HG03064 (cell line): ENCODE measurements around the gene NBAS.
"Not testable (repeated sequence)": the region's sequence is repeated elsewhere in the genome, so short reads cannot be mapped to it uniquely, and the experiment has no call there.

Experiments used
- ATAC-seq: cut with Tn5 transposase; IDR thresholded peaks from one replicate; pipeline ENCODE4 v1.9.1; 2021; ENCODE audit warnings: low read depth; ENCODE audit not compliant: unreplicated experiment

Gene NBAS

DNA sequence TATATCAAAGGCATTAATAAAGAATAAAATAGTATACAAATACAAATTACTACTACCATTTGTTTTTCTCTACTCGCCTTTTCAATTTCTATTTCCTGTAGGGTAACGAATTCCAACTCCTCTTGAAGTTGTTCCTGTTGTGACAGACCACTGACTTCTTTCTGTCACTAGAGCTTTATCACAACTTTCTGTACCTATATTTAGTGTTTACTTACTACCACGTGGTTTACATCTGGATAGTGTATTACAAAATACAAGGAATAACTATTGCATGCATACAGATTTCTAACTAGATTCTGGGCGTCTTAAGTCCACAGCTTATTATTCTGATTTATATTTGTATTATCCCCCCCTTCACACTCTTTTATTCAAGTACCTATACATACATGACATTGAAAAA, 22.3 kb downstream of the NBAS start:
- no peak for ATAC-seq

DNA sequence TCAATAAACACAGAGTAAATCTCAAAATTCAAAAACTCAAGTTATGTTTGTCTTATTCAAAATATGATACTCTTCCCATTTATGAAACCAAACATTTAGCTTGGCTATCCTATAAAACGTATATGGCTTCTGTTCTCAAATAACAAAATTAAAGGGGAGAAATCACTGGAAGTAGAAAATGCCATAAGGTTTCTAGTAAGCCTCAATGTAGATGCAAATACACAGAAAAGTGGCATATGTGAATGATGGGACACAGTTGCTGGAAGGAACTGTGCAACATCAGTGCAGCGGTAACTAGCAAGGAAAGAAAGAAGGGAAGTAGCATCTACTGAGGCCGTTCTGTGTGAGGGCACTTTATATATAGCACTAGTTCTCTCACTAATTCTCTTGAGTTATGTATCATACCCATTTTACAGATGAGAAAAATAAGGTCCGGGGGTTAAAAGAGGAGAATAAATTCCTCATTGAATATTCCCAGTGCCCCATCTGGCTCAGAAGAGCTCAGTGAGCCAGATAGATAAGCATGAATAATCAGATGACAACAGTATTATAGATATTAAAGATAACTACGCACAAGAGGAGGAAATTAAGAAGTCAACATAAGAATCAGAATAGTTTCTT, 27.2 kb downstream of the NBAS start:
- ATAC-seq: no peak

DNA sequence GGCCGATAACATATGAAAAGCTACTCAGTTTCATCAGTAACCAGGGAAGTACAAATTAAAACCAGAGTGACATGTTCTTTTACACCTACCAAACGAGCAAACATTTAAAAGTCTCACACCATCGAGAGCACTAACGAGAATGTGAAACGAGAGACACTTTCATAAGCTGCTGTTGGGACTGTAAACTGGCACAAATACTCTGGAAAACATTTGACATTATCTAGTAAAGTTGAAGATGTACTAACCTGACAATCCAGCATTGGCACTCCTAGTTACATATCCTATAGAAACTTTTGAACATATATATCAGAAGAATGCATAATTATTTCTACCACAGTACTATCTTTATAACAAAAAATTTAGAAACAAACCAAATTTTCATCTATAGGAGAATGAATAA, 28.1 kb downstream of the NBAS start:
- ATAC-seq: no peak

DNA sequence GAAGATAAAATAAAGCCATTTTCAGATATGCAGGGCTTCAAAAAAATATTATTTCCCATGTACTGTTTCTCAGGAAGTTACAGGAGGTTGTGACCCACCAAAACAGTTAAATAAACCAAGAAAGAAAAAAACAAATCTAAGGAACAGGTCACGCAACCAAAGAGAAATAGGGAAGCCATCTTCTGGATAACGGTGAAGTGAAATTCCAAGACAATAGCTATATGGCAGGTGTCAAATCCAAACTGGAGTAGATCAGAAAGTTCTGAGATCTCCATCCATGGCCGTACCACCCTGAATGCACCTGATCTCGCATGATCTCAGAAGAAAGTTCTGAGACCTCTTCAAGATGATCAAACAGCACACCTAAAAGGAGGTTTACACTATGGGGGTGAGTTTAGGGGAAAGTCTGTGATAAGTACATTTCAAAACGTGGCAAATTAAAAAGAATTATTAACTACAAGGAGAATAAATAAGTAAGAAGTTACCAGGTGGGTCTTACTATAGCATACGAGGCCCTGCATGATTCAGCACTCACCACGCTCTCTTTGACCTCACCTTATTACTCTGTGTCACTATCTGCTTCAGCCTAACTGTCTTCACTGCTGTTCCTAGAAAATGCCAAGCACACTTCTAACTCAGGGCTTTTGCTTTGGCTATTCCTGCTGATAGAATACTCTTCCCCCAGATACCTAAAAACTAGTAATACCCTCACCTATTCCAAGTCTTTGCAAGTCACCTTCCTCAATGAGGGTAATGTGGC, 29.9 kb downstream of the NBAS start:
- no peak for ATAC-seq

DNA sequence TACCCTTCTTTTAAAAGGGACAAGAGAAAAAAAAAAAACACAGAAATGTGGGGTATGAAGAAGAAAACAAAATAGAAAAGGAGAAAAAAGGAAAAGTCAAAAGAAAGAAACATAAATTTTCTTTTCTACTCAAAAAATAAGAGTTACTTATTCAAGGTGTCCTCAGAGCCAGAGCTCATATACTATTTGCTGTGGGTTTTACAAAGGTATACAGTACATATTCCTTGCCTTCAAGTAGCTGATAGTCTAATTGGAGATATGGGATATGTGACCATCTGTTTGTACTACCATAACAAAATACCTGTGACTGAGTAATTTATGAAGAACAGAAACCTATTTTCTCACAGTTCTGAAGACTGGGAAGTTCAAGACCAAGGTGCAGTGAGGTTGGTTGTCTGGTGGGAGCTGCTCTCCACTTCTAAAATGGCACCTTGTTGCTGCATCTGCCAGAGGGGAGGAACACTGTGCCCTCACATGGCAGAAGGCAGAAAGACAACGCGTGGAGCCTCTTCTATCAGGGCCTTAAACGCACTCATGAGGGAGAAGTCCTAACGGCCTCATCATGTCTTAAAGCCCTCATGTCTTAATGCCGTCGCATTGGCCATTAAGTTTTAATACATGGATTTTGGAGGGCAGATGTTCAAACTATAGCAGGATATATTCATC, 33.9 kb downstream of the NBAS start:
- ATAC-seq: no peak

DNA sequence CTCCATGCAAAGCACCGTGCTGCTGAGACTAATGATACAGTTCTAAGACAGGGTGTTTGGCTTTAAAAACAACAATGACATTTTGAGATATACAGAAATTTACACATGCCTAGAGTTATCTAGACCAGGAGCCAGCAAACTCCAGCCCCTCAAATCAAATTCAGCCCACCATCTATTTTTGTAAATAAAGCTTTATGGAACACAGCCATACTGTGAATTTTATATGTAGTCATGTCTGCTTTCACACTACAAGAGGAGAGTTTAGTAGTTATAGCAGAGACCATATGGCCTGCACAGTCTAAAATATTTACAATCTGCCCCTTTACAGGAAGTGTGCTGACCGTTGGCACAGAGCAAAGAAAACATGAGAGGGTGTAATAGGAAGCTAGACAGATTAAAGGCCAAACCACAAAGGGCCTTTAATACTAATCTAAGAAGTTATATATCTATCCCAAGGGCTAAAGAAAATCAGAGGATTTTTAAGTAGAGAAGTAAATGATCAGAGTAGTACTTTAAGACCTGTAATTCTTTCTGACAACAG, 39.4 kb downstream of the NBAS start:
- no peak for ATAC-seq

DNA sequence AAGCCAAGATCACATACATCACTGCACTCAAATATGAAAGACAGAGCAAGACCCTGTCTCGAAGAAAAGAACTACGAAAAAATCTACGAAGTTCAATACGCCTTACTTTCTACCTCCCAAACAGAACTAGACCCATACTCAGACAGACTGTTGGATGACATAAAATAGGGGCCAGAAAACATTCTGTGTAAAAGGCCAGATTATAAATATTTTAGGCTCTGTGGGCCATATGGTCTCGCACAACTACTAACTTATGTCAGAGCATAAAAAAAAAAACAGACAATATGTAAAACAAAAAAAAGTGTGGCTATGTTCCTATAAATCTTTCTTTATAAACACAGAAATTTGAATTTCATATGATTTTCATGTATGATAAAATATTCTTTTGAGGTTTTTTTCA, 40.8 kb downstream of the NBAS start:
- no peak for ATAC-seq

DNA sequence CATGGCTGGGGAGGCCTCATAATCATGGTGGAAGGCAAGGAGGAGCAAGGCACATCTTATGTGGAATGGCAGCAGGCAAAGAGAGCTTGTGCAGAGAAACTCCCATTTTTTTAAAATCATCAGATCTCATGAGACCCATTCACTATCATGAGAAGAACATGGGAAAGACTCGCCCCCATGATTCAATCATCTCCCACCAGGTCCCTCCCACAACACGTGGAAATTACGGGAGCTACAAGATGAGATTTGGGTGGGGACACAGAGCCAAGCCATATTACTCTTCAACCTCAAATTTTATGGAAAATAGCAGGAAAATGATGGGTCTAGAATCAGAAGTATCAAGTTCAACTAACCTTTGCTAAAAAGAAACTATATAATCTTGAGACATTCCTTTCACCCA, 42.4 kb downstream of the NBAS start:
- ATAC-seq: not testable (repeated sequence)

DNA sequence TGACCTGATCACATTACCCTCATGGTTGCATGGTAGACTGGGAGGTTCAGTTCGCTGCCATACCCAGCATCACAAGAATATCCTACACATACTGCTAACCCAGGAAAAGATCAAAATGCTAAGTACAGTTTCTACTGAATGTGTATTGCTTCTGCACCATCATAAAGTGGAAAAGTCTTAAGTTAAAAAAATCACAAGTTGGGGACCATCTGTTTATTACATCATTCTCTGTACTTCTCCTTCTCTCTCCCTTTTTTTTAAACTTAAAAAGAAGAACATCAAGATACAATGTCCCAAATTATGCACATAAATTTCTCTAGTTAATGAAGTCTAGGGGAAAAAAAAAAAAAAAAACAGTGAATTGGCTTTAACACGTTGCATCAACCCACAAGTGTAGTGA, 43.3 kb downstream of the NBAS start:
- ATAC-seq: no peak

DNA sequence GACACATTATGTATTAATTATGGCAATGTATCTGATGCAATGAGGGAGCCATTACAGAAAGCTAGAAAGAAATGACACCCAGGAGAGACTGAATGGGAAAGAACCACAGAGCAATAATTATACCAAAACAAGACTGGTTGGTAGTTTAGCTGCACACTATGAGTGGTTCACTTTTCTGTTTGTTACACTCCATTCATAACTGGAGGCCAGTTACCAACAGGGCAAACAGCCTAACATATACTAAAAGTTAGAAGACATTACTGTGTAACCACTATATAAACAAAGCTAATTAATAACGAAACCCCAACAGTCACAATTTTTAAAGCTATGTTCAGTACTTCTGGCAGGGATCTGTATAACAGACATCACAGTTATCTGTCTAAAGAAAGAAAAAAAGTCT, 49.4 kb downstream of the NBAS start:
- no peak for ATAC-seq

DNA sequence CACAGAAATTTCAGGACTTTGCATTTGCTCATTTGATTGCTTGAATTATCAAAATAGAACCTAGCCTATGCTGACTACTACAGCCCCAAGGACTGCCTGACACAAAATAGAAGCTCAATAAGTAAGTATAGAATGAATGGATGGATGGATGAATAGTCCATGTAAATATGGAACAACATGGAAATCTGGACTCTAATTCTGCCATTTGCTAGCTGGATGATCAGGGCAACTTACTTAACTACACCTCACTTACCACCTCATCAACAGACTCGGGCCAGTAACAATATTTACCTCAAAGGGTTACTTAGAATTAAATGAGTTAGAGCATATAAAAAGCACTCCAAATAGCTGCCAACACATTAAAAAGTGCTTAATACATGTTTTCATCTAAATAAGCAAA, 50.6 kb downstream of the NBAS start:
- ATAC-seq: no peak

DNA sequence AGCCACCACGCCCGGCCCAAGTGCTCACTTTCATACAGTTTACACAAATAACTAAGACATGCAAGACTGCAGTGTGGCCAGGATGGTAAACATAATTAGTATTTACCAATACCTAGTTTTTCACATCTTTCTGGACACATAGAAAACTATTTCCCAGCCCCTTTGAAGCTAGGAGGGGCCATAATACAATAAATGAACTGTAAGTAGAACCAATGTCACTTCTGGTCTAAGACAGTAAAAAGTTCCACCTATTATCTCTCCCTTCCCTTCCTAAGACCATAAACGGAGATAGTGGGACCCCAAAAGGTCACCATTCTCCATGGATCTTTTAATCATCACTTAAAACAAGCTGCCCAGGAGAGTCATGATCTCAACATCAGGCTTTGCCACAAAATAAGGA, 51.0 kb downstream of the NBAS start:
- no peak for ATAC-seq

DNA sequence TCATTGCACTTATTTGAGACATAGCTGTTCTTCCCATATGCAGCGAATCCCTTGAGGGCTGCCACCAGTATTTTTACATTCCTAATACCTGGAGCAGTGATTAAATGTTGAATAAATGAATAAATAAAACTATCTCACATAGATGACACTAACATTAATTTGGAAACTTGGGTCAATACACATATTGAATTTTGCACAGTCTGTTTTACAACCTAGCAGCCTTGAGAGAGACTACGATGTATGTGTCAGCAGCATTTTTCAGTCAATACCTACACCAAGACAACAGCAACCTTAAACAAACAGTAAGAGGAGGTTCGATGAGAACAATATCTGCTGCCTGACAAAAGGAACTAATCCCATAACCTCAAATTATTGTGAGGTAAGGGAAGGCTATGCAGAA, 53.4 kb downstream of the NBAS start:
- no peak for ATAC-seq

DNA sequence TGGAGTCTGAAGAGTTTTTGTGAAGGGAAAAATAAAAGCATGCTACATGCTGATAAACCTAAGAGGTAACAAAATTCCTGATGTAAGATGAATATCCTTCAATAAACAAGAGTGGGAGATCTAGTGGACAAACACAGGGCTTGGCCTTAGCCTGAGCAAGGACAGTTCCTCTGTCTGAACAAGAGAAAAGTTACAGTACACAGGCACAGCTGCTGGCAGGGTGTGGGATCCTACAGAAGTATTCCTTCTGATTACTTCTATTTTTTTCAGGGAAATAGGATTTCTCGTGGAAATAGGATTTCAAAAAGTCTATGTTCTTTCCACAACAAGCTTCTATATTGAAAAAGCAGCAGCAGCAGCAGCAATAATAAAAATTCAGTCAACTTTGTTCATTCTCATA, 54.1 kb downstream of the NBAS start:
- ATAC-seq: no peak

DNA sequence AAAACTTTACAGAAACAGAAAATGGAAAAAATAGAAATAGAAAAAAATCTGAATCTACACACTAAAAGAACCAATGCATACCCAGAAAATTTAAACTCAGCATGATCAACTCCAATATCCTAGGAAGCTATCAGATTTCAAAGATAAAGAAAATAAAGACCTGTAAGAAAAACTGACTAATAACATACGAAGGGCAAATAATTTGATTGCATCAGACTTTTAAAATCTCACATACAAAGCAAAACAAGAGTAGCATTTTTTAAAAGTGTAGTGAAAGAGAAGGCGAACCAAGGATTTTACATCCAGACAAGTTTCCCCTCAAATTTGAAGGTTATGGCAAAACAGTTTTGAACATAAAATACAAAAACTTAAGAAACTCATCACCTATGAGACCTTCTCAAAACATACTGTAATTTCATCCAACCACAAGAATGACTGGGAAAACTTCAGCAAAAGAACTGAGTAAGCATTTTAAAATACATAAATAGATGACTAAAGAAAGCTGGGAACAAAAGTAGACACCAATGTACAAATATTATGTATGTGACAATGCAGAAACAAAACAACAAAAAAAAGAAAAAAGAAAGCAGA, 54.8 kb downstream of the NBAS start:
- ATAC-seq: no peak

DNA sequence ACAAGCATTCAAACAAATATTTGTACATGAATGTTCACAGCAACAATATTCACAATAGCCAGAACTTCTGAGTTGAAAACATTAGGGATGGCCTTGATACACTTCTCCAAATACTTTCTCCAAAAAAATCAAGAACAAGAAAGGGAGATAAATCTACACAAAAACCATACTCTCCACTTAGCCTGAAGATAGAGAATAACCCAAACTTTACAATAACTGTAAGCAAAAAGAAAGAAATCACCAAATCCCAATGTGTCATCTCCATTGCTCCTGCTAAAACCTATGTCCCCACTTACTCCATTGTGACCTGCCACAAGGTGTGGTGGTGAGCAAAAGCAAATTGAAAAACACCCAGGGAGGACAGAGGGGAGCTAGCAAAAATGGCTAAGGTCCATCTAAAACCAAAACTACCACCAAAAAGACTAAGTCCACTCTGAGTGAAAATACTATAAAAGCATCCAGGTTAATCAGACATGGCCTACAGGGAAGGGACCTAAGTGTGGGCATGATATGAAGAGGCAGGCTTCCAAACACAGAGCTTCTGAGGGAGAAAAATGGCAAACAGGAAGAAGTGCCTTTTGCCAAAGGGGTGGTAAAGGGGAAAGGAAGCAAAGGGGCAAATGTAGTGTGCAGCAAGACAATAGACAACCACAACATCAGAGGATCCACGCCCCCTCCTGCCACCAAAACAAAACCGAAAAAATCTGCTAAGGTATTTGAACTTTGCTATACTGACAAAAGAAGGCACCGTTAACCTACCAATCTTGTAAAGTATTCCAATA, 56.1 kb downstream of the NBAS start:
- no peak for ATAC-seq

DNA sequence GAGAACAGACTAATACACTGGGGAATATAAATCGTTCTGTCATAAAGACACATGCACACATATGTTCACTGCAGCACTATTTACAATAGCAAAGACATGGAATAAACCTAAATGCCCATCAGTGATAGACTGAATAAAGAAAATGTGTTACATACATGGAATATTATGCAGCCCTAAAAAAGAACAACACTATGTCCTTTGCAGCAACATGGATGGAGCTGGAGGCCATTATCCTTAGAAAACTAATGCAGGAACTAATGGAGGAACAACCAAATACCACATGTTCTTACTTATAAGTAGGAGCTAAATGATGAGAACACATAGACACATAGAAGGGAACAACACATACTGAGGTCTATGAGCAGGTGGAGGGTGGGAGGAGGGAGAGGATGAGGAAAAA, 61.9 kb downstream of the NBAS start:
- not testable (repeated sequence) for ATAC-seq

DNA sequence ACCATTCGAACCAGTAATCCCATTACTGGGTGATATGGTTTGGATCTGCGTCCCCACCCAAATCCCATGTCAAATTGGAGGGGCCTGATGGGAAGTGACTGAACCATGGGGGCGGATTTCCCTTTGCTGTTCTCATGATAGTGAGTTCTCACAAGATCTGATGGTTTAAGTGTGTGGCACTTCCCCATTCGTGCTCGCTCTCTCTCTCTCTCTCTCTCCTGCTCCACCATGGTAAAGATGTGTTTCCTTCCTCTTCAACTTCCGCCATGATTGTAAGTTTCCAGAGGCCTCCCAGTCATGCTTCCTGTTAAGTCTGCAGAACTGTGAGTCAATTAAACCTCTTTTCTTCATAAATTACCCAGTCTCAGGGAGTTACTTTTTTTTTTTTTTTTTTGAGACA, 62.6 kb downstream of the NBAS start:
- ATAC-seq: no peak

DNA sequence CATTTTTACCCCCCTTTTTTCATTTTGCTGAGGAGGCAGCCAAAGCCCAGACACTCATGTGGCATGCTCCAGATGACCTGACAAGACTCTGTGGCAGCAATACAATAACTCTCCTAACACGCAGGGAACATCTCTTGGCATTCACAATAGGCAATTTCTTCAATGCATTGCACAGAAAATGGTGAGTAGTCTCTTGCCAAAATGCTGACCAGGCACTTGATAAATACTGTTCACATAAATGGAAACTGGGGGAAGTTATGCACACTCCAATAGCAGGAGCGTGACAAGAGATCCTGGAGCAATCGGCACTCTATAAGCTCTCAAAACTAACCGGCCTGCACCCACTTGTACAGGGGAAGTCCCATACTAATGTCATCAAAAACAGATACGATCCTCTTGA, 66.3 kb downstream of the NBAS start:
- ATAC-seq: no peak

DNA sequence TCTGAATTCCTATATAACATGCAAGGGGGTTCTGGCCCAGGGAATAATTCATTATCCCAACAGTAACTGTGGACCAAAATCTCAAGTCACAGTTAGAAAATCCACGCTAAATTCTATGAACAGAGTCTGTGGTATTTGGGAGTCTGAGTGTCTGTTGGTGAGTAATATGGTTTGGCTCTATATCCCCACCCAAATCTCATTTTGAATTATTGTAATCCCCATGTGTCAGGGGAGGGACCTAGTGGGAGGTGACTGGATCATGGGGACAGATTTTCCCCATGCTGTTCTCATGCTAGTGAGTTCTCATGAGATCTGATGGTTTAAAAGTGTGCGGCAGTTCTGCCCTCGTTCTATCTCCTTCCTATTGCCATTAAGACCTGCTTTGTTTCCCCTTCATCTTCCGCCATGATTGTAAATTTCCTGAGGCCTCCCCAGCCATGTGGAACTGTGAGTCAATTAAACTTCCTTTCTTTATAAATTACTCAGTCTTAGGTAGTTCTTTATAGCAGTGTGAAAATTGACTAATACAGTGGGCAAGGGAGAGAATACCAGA, 68.3 kb downstream of the NBAS start:
- no peak for ATAC-seq
